Measurements from ENCODE around the gene KLHL35.

DNA sequence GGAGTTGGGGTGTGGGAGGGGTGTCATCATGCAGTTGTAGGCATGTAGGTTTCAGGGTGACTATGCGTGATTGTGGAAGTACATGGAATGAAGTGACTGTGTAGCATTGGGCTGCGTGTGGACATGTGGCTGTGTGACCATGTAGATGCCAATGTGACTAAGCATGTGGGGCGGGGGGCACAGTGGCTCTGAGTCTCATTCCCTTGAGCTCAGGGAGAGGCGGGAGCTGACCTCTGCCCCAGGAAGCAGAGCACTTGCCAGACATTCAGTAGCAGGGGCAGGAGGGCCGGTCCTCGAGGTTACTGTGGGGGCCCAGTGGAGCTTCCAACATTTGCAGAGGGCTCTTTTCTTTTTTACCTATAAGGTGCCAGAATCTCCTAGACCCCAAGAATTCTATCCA, 440 bp upstream of the KLHL35 start:
- no peak for TF ChIP-seq POLR2A (IDR thresholded peaks at IDR 0.05)
- TF ChIP-seq, protein P1, sequence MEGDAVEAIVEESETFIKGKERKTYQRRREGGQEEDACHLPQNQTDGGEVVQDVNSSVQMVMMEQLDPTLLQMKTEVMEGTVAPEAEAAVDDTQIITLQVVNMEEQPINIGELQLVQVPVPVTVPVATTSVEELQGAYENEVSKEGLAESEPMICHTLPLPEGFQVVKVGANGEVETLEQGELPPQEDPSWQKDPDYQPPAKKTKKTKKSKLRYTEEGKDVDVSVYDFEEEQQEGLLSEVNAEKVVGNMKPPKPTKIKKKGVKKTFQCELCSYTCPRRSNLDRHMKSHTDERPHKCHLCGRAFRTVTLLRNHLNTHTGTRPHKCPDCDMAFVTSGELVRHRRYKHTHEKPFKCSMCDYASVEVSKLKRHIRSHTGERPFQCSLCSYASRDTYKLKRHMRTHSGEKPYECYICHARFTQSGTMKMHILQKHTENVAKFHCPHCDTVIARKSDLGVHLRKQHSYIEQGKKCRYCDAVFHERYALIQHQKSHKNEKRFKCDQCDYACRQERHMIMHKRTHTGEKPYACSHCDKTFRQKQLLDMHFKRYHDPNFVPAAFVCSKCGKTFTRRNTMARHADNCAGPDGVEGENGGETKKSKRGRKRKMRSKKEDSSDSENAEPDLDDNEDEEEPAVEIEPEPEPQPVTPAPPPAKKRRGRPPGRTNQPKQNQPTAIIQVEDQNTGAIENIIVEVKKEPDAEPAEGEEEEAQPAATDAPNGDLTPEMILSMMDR (IDR thresholded peaks at IDR 0.05) = no peak
